Activated effector memory CD4-positive, alpha-beta T cell treated with Interleukin-2 at 50 U/mL for 16 hours (primary cell): ENCODE measurements around the gene EXOC5.

Experiments
- DNase-seq: peaks from one replicate; pipeline ENCODE4 v3.0.0-alpha.2; 2020

Gene EXOC5

GRCh38 chr14:57153286-57153685 lies 115.4 kb downstream of the EXOC5 start:
- no peak for DNase-seq
